ENCODE data around the gene SLC6A17. TPM values are rescaled to one million over a fixed set of nuclear protein-coding genes. Genes with fewer than 3 reads are reported as not detected.

The SLC6A17 gene
- total RNA-seq, 1 experiment from 2014 or later, result 0.17 TPM

- no peak for DNase-seq (ENCODE audit: low spot score)
These were observed 14.6 kb upstream of the SLC6A17 start for GRCh38 chr1:110135666-110136065.

- DNase-seq (ENCODE audit: low spot score), result no peak
These were observed 13.4 kb upstream of the SLC6A17 start for GRCh38 chr1:110136911-110137310.

GRCh38 chr1:110138956-110139355 is 11.3 kb upstream of the SLC6A17 start:
- DNase-seq (ENCODE audit: low spot score), result no peak

- DNase-seq (ENCODE audit: low spot score), result no peak
These were observed 5.9 kb upstream of the SLC6A17 start for GRCh38 chr1:110144366-110144765.

GRCh38 chr1:110148961-110149360 is 1.3 kb upstream of the SLC6A17 start:
- no peak for DNase-seq (ENCODE audit: low spot score)

GRCh38 chr1:110151175-110151669 is 928 bp downstream of the SLC6A17 start:
- DNase-seq (ENCODE audit: low spot score), result no peak

- peak; percentile 49 for DNase-seq (ENCODE audit: low spot score)
These were observed 2.0 kb downstream of the SLC6A17 start for GRCh38 chr1:110152133-110152785.

- no peak for DNase-seq (ENCODE audit: low spot score)
These were observed 3.2 kb downstream of the SLC6A17 start for GRCh38 chr1:110153407-110153950.

GRCh38 chr1:110155878-110156522 is 5.7 kb downstream of the SLC6A17 start:
- peak; percentile 20 for DNase-seq (ENCODE audit: low spot score)

GRCh38 chr1:110158261-110158660 is 8.0 kb downstream of the SLC6A17 start:
- no peak for DNase-seq (ENCODE audit: low spot score)

GRCh38 chr1:110159168-110159567 is 8.9 kb downstream of the SLC6A17 start:
- DNase-seq (ENCODE audit: low spot score), result no peak

GRCh38 chr1:110160538-110161100 is 10.3 kb downstream of the SLC6A17 start:
- no peak for DNase-seq (ENCODE audit: low spot score)

- DNase-seq (ENCODE audit: low spot score), result no peak
These were observed 10.9 kb downstream of the SLC6A17 start for GRCh38 chr1:110161165-110161564.

GRCh38 chr1:110161849-110162248 is 11.6 kb downstream of the SLC6A17 start:
- no peak for DNase-seq (ENCODE audit: low spot score)

GRCh38 chr1:110163591-110163990 is 13.3 kb downstream of the SLC6A17 start:
- no peak for DNase-seq (ENCODE audit: low spot score)

- no peak for DNase-seq (ENCODE audit: low spot score)
These were observed 14.5 kb downstream of the SLC6A17 start for GRCh38 chr1:110164725-110165350.

GRCh38 chr1:110165761-110166231 is 15.5 kb downstream of the SLC6A17 start:
- no peak for DNase-seq (ENCODE audit: low spot score)

GRCh38 chr1:110166861-110167260 is 16.6 kb downstream of the SLC6A17 start:
- DNase-seq (ENCODE audit: low spot score), result no peak

- no peak for DNase-seq (ENCODE audit: low spot score)
These were observed 20.8 kb downstream of the SLC6A17 start for GRCh38 chr1:110170766-110171733.

GRCh38 chr1:110172001-110172400 is 21.7 kb downstream of the SLC6A17 start:
- no peak for DNase-seq (ENCODE audit: low spot score)
